SKM-1 (cell line): Measurements from ENCODE around the gene SIM2.

ENCODE experiments used
- DNase-seq: peaks from one replicate; lab custom pipeline; 2025; ENCODE audit not compliant: unreplicated experiment; lab: John Stamatoyannopoulos, UW

SIM2 gene

GRCh38 chr21:36699546-36700294 lies 805 bp downstream of the SIM2 start:
- DNase-seq = no peak

- no peak for DNase-seq
Measured at GRCh38 chr21:36700295-36700970, 1.5 kb downstream of the SIM2 start.

GRCh38 chr21:36700971-36701755 lies 2.2 kb downstream of the SIM2 start:
- DNase-seq = no peak

- no peak for DNase-seq
Measured at GRCh38 chr21:36701756-36702621, 3.1 kb downstream of the SIM2 start.

GRCh38 chr21:36702622-36702968 lies 3.7 kb downstream of the SIM2 start:
- DNase-seq = no peak

GRCh38 chr21:36703123-36703522 lies 4.2 kb downstream of the SIM2 start:
- no peak for DNase-seq

GRCh38 chr21:36703626-36704280 lies 4.8 kb downstream of the SIM2 start:
- no peak for DNase-seq

GRCh38 chr21:36704281-36704957 lies 5.5 kb downstream of the SIM2 start:
- DNase-seq = no peak

GRCh38 chr21:36704958-36705678 lies 6.2 kb downstream of the SIM2 start:
- no peak for DNase-seq

GRCh38 chr21:36705679-36706481 lies 7.0 kb downstream of the SIM2 start:
- no peak for DNase-seq

- no peak for DNase-seq
Measured at GRCh38 chr21:36706482-36706852, 7.6 kb downstream of the SIM2 start.

- no peak for DNase-seq
Measured at GRCh38 chr21:36706951-36707762, 8.2 kb downstream of the SIM2 start.

- no peak for DNase-seq
Measured at GRCh38 chr21:36707763-36708285, 8.9 kb downstream of the SIM2 start.

GRCh38 chr21:36708286-36709029 lies 9.5 kb downstream of the SIM2 start:
- DNase-seq = no peak

GRCh38 chr21:36709030-36709867 lies 10.3 kb downstream of the SIM2 start:
- no peak for DNase-seq
